22Rv1 (cell line): ENCODE measurements around the gene AGAP2.

Experiments
- ZFX ChIP-seq: fragments of 450-650 bp; IDR thresholded peaks from 2 replicates; pipeline ENCODE4 v1.6.1; 2017; ENCODE audit warnings: antibody characterized with exemption, borderline replicate concordance
- TF ChIP-seq, protein P1 (sequence below): fragments of 450-650 bp; IDR thresholded peaks from 2 replicates; pipeline ENCODE4 v1.5.1; 2017; ENCODE audit warnings: mild to moderate bottlenecking

DNA sequence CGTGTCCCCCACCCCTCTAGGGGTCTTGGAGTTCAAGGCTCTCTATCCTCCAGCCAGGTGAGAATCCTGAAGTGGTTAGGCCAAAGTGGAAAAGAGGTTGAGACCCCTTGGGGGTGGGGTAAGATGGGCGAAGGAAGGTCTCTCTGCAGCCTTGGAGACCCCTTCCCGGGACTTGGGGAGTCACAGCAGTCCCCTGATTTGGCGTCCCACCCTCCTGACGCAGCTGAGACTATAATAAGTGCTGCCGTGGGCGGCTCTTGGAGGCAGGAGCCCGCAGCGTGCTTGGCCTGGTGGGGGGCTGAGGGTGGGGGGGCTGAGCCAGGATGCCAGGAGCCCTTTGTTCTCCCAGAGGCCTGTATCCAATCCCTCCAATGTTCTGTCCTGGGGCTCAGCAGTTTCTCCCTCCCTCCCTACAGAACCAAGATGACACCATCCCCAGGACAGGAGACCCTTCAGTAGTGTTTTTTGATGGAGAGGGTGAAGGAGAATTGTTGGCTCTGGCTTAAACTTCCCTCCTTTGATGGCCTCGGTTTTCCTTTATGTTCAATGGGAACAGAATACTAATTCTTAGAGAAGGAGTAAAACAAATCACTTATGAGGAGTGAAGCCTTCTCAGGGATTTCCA lies 1.5 kb upstream of the AGAP2 start:
- TF ChIP-seq, protein P1, sequence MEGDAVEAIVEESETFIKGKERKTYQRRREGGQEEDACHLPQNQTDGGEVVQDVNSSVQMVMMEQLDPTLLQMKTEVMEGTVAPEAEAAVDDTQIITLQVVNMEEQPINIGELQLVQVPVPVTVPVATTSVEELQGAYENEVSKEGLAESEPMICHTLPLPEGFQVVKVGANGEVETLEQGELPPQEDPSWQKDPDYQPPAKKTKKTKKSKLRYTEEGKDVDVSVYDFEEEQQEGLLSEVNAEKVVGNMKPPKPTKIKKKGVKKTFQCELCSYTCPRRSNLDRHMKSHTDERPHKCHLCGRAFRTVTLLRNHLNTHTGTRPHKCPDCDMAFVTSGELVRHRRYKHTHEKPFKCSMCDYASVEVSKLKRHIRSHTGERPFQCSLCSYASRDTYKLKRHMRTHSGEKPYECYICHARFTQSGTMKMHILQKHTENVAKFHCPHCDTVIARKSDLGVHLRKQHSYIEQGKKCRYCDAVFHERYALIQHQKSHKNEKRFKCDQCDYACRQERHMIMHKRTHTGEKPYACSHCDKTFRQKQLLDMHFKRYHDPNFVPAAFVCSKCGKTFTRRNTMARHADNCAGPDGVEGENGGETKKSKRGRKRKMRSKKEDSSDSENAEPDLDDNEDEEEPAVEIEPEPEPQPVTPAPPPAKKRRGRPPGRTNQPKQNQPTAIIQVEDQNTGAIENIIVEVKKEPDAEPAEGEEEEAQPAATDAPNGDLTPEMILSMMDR: no peak
- no peak for TF ChIP-seq ZFX
